H9 (cell line): ENCODE results near the gene MED15. TPM values are rescaled to one million over a fixed set of nuclear protein-coding genes. Genes with fewer than 3 reads are reported as not detected.
A peak's percentile ranks its signal among the peaks of the same experiment; 100 is the strongest.

Experiments used
- DNase-seq: peaks from one replicate; pipeline ENCODE4 v3.0.0-alpha.2; 2017
- H2AFZ ChIP-seq: one replicate; pipeline ENCODE4 v1.6.1; 2013; ENCODE audit warnings: mild to moderate bottlenecking, low read length, control low read depth, moderate library complexity
- H2AK5ac ChIP-seq: 2 replicates; pipeline ENCODE4 v1.6.1; 2013; ENCODE audit warnings: low read length, control low read depth, mixed read lengths; ENCODE audit not compliant: insufficient read length
- H2BK120ac ChIP-seq: one replicate; pipeline ENCODE4 v1.6.1; 2013; ENCODE audit warnings: low read depth, mild to moderate bottlenecking, low read length, control low read depth, inconsistent platforms; ENCODE audit not compliant: poor library complexity, severe bottlenecking
- H2BK12ac ChIP-seq: 2 replicates; pipeline ENCODE4 v1.6.1; 2013; ENCODE audit warnings: low read length, control low read depth, mixed read lengths, low read depth; ENCODE audit not compliant: insufficient read length
- H2BK15ac ChIP-seq: 2 replicates; pipeline ENCODE4 v1.6.1; 2013; ENCODE audit warnings: low read depth, low read length, control low read depth
- H2BK20ac ChIP-seq: one replicate; pipeline ENCODE4 v1.6.1; 2013; ENCODE audit warnings: low read depth, mild to moderate bottlenecking, low read length, control low read depth, inconsistent platforms; ENCODE audit not compliant: poor library complexity, severe bottlenecking
- H2BK5ac ChIP-seq: 2 replicates; pipeline ENCODE4 v1.6.1; 2013; ENCODE audit warnings: low read length, control low read depth, mixed read lengths; ENCODE audit not compliant: insufficient read length
- H3K14ac ChIP-seq: 2 replicates; pipeline ENCODE4 v1.6.1; 2013; ENCODE audit warnings: low read length, control low read depth; ENCODE audit not compliant: insufficient read depth
- H3K18ac ChIP-seq: 2 replicates; pipeline ENCODE4 v1.6.1; 2013; ENCODE audit warnings: low read depth, mild to moderate bottlenecking, mixed read lengths, low read length, control low read depth; ENCODE audit not compliant: insufficient read length
- H3K23ac ChIP-seq: 2 replicates; pipeline ENCODE4 v1.6.1; 2013; ENCODE audit warnings: low read length, control low read depth, mixed read lengths, low read depth; ENCODE audit not compliant: insufficient read length
- H3K23me2 ChIP-seq: 2 replicates; pipeline ENCODE4 v1.6.1; 2013; ENCODE audit warnings: low read depth, mild to moderate bottlenecking, mixed read lengths, low read length, control low read depth; ENCODE audit not compliant: insufficient read length, poor library complexity, severe bottlenecking
- H3K27ac ChIP-seq: 2 replicates; pipeline ENCODE4 v1.5.1; 2013; ENCODE audit warnings: low read length, control low read depth, mixed read lengths, low read depth; ENCODE audit not compliant: insufficient read length
- H3K27me3 ChIP-seq: 2 replicates; pipeline ENCODE4 v1.6.1; 2013; ENCODE audit warnings: low read length, control low read depth, inconsistent platforms; ENCODE audit not compliant: insufficient read depth
- H3K4ac ChIP-seq: 2 replicates; pipeline ENCODE4 v1.6.1; 2013; ENCODE audit warnings: low read depth, mild to moderate bottlenecking, control low read depth, inconsistent platforms, low read length, moderate library complexity
- H3K4me1 ChIP-seq: 2 replicates; pipeline ENCODE4 v1.6.1; 2013; ENCODE audit warnings: low read length, control low read depth, inconsistent platforms; ENCODE audit not compliant: insufficient read depth
- H3K4me2 ChIP-seq: 2 replicates; pipeline ENCODE4 v1.6.1; 2013; ENCODE audit warnings: low read length, control low read depth, mixed read lengths; ENCODE audit not compliant: insufficient read length, insufficient read depth
- H3K56ac ChIP-seq: 2 replicates; pipeline ENCODE4 v1.6.1; 2013; ENCODE audit warnings: low read depth, mild to moderate bottlenecking, mixed read lengths, low read length, control low read depth; ENCODE audit not compliant: insufficient read length
- H3K79me1 ChIP-seq: 2 replicates; pipeline ENCODE4 v1.6.1; 2013; ENCODE audit warnings: low read depth, mild to moderate bottlenecking, moderate library complexity, low read length, control low read depth, inconsistent platforms; ENCODE audit not compliant: insufficient read depth, poor library complexity, severe bottlenecking
- H3K79me2 ChIP-seq: 2 replicates; pipeline ENCODE4 v1.6.1; 2013; ENCODE audit warnings: low read length, control low read depth, inconsistent platforms; ENCODE audit not compliant: insufficient read depth
- H3K9ac ChIP-seq: 2 replicates; pipeline ENCODE4 v1.6.1; 2013; ENCODE audit warnings: low read length, control low read depth, mixed read lengths; ENCODE audit not compliant: insufficient read length; ENCODE audit errors: extremely low read depth
- H3K9me3 ChIP-seq: one replicate; pipeline ENCODE4 v1.6.1; 2013; ENCODE audit warnings: low read depth, low read length, inconsistent platforms; ENCODE audit not compliant: control insufficient read depth
- H3T11ph ChIP-seq: one replicate; pipeline ENCODE4 v1.6.1; 2013; ENCODE audit warnings: mild to moderate bottlenecking, low read length, control low read depth, inconsistent platforms
- H4K20me1 ChIP-seq: one replicate; pipeline ENCODE4 v1.6.1; 2013; ENCODE audit not compliant: control insufficient read depth, insufficient read length, insufficient read depth
- H4K5ac ChIP-seq: 2 replicates; pipeline ENCODE4 v1.6.1; 2013; ENCODE audit warnings: low read depth, mild to moderate bottlenecking, mixed read lengths, low read length, control low read depth; ENCODE audit not compliant: insufficient read length
- H4K8ac ChIP-seq: replicated peaks from 2 replicates; pipeline ENCODE4 v1.6.1; 2013; ENCODE audit warnings: low read length, control low read depth, mixed read lengths, low read depth; ENCODE audit not compliant: insufficient read length
- H4K91ac ChIP-seq: 2 replicates; pipeline ENCODE4 v1.6.1; 2013; ENCODE audit warnings: low read depth, mild to moderate bottlenecking, moderate library complexity, mixed read lengths, low read length, control low read depth; ENCODE audit not compliant: insufficient read length
- H3K27ac Mint-ChIP-seq, 3 experiments: 2 replicates in 2 of 3; 3 replicates in 1 of 3; pipeline ENCODE4 v1.8.0; 2020 to 2021; ENCODE audit warnings: mixed read lengths in 3 of 3, mild to moderate bottlenecking in 1 of 3, moderate library complexity in 1 of 3
- H3K27me3 Mint-ChIP-seq: 2 replicates; pipeline ENCODE4 v1.8.0; 2021; ENCODE audit warnings: low read depth, mild to moderate bottlenecking, moderate library complexity, mixed read lengths
- H3K36me3 Mint-ChIP-seq, 3 experiments: 2 replicates in 2 of 3; 3 replicates in 1 of 3; pipeline ENCODE4 v1.8.0; 2020 to 2021; ENCODE audit warnings: low read depth in 3 of 3, mixed read lengths in 3 of 3; ENCODE audit not compliant: insufficient read depth in 1 of 3
- H3K4me1 Mint-ChIP-seq, 2 experiments: 2 replicates each; pipeline ENCODE4 v1.8.0; 2020; ENCODE audit warnings: mixed read lengths in 2 of 2
- H3K4me3 Mint-ChIP-seq, 2 experiments: 2 replicates in 1 of 2; 3 replicates in 1 of 2; pipeline ENCODE4 v1.8.0; 2020 to 2021; ENCODE audit warnings: mild to moderate bottlenecking in 2 of 2, mixed read lengths in 2 of 2, moderate library complexity in 1 of 2
- H3K9me3 Mint-ChIP-seq, 2 experiments: 2 replicates in 1 of 2; 3 replicates in 1 of 2; pipeline ENCODE4 v1.8.0; 2020; ENCODE audit warnings: mild to moderate bottlenecking in 2 of 2, mixed read lengths in 2 of 2, moderate library complexity in 1 of 2
- WGBS: extraction: QIAGEN DNeasy Blood & Tissue Kit; methylation state at CpG from one replicate; pipeline ENCODE4 v1.1.7; 2013; ENCODE audit warnings: missing lambda C conversion rate, low lambda C conversion rate, mixed read lengths; ENCODE audit not compliant: insufficient read length; ENCODE audit errors: extremely low coverage; 5-methylcytosine and 5-hydroxymethylcytosine counted together
- total RNA-seq: library from RNA; stranded (reverse); gene quantifications from 2 replicates; pipeline ENCODE4 v1.2.1, GENCODE V29; 2021
- TF ChIP-seq, protein P1 (sequence below): fragments of 200-600 bp; sonication (generic); conservative IDR thresholded peaks from 3 replicates; pipeline ENCODE4 v1.8.0; 2021; ENCODE audit warnings: antibody characterized with exemption, mild to moderate bottlenecking

The MED15 gene
- total RNA-seq, 1 experiment from 2014 or later = 47.4 TPM

DNA sequence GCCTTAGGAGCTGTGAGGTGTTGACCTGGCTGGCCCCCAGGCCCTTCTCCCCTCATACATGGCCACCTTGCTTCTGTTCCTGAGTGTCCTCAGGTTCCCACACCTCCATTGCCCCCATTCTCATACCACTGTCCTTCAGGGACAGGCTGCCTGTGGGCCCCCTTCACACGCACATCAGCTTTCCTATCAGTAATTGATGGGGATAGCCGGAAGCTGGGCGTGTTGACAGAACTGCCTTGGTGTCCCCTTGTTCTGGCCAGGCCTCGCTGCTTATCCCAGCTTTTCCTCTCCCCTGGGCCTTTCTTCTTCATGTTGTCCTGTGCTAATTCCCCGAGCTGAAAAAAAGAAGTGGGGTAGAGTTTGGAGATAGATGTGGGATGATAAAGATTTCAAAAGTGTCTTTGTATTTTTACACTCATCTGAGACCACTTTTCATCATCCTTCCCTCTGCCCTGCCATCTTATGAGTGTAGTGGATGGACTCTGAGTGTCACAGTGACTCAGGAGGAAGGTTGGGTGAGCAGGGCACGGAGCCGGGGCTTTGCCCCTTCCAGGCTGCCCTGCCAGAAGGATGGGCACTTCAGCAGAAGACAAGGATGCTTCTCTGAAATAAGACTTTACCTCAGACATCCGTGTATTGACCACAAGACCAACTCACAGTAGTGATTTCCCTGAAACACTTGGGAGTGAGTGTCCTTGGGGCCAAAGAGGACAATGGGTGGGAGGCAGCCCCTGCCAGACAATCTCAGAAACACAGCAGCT, 42.8 kb downstream of the MED15 start:
- no peak overlapping the region for H3T11ph ChIP-seq
- no peaks in the 10 kb centered on the region for H3K27me3 ChIP-seq
- no peak overlapping the region for H3K18ac ChIP-seq
- no peak overlapping the region for H2BK15ac ChIP-seq
- WGBS = no CpG with 5 or more reads among the region's 8 CpGs
- no peak overlapping the region for H3K9ac ChIP-seq
- H4K91ac ChIP-seq = no peak overlapping the region
- H4K8ac ChIP-seq = no peak overlapping the region
- H3K4ac ChIP-seq = no peak overlapping the region
- no peak overlapping the region for H3K14ac ChIP-seq
- no peak overlapping the region for H3K23ac ChIP-seq
- no peak overlapping the region for H3K27ac ChIP-seq
- no peak overlapping the region for H3K4me2 ChIP-seq
- Mint-ChIP-seq H3K27me3 (no peaks in the 10 kb centered on the region), H3K9me3 (no peaks in the 10 kb centered on the region; a peak in 1 of 5 replicates), H3K4me3 (no peak overlapping the region), H3K27ac (peak overlapping the region in 2 of 3 experiments; percentile 30 to 34; a peak in 4 of 7 replicates), H3K4me1 (peaks cover 26 to 36% of the 10 kb centered on the region in 2 experiments), H3K36me3 (peaks cover 4 to 31% (median 17%) of the 10 kb centered on the region in 3 experiments; a peak in 5 of 7 replicates)
- no peak overlapping the region for H2BK120ac ChIP-seq
- H3K56ac ChIP-seq = no peak overlapping the region
- peaks cover 2% of the 10 kb centered on the region for H4K20me1 ChIP-seq
- peaks cover 2% of the 10 kb centered on the region for H3K79me1 ChIP-seq
- TF ChIP-seq, protein P1, sequence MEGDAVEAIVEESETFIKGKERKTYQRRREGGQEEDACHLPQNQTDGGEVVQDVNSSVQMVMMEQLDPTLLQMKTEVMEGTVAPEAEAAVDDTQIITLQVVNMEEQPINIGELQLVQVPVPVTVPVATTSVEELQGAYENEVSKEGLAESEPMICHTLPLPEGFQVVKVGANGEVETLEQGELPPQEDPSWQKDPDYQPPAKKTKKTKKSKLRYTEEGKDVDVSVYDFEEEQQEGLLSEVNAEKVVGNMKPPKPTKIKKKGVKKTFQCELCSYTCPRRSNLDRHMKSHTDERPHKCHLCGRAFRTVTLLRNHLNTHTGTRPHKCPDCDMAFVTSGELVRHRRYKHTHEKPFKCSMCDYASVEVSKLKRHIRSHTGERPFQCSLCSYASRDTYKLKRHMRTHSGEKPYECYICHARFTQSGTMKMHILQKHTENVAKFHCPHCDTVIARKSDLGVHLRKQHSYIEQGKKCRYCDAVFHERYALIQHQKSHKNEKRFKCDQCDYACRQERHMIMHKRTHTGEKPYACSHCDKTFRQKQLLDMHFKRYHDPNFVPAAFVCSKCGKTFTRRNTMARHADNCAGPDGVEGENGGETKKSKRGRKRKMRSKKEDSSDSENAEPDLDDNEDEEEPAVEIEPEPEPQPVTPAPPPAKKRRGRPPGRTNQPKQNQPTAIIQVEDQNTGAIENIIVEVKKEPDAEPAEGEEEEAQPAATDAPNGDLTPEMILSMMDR = no peak
- no peak overlapping the region for H2BK20ac ChIP-seq
- no peaks in the 10 kb centered on the region for H3K9me3 ChIP-seq
- no peaks in the 10 kb centered on the region for H3K23me2 ChIP-seq
- H2BK5ac ChIP-seq = no peak overlapping the region
- H2BK12ac ChIP-seq = no peak overlapping the region
- no peak overlapping the region for H2AK5ac ChIP-seq
- H2AFZ ChIP-seq = no peak overlapping the region
- no peak overlapping the region for H4K5ac ChIP-seq
- H3K79me2 ChIP-seq = no peaks in the 10 kb centered on the region
- DNase-seq = no peak
- 0 out of 2 replicates have a peak, but pooled peaks cover 2% of the 10 kb centered on the region for H3K4me1 ChIP-seq
